Progenitor cell of endocrine pancreas (in vitro differentiated cells): ENCODE data around the gene AOX1. TPM values are rescaled to one million over a fixed set of nuclear protein-coding genes. Genes with fewer than 3 reads are reported as not detected.

ENCODE experiments used
- DNase-seq: peaks from one replicate; pipeline ENCODE4 v3.0.0; 2021; ENCODE audit warnings: low spot score; ENCODE audit not compliant: unreplicated experiment
- H3K27ac Mint-ChIP-seq: 2 replicates; pipeline ENCODE4 v1.8.0; 2021; ENCODE audit warnings: mild to moderate bottlenecking, moderate library complexity, mixed read lengths
- H3K27me3 Mint-ChIP-seq: 2 replicates; pipeline ENCODE4 v1.8.0; 2021; ENCODE audit warnings: mixed read lengths
- H3K36me3 Mint-ChIP-seq: 2 replicates; pipeline ENCODE4 v1.8.0; 2022; ENCODE audit warnings: mixed read lengths; ENCODE audit not compliant: insufficient read depth
- H3K4me1 Mint-ChIP-seq: 2 replicates; pipeline ENCODE4 v1.8.0; 2021; ENCODE audit warnings: low read depth, mixed read lengths
- H3K4me3 Mint-ChIP-seq: 2 replicates; pipeline ENCODE4 v1.8.0; 2021; ENCODE audit warnings: low read depth, mild to moderate bottlenecking, moderate library complexity, mixed read lengths
- H3K9me3 Mint-ChIP-seq: 2 replicates; pipeline ENCODE4 v1.8.0; 2021; ENCODE audit warnings: low read depth, mixed read lengths
- CTCF ChIP-seq: fragments of 200-600 bp; sonication (generic); IDR thresholded peaks from one replicate; pipeline ENCODE4 v1.5.0; 2021; ENCODE audit warnings: antibody characterized with exemption, mild to moderate bottlenecking; ENCODE audit not compliant: unreplicated experiment
- total RNA-seq: library from RNA; stranded (reverse); gene quantifications from 2 replicates; pipeline ENCODE4 v1.2.1, GENCODE V29; 2021

The AOX1 gene
- total RNA-seq, 1 donor from 2014 or later: 4.1 TPM

DNA sequence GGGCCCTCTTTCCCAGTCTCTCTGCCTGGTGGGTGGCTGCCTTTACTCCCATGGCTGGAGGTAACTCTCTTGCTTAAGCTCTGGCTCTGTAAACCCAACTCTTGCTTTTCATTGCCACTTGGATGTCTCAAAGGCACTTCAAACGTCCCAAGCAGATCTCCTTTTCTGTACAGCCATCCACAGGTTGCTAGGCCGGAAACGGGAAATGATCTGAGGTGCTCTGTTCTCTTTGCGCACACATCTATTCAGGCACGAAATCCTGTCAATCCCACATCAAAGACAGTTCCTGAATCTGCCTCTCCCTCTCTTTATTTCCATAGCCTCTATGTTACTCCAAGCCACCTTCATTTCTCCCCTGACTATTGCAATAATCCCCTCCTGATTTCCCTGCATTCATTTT is 87.4 kb downstream of the AOX1 start:
- Mint-ChIP-seq H3K27me3 (no peaks in the 10 kb centered on the region), H3K36me3 (peaks cover 1% of the 10 kb centered on the region), H3K27ac (no peak overlapping the region), H3K9me3 (no peaks in the 10 kb centered on the region), H3K4me3 (no peak overlapping the region), H3K4me1 (peaks cover 4% of the 10 kb centered on the region)
- no peak for DNase-seq
- no peak for TF ChIP-seq CTCF

DNA sequence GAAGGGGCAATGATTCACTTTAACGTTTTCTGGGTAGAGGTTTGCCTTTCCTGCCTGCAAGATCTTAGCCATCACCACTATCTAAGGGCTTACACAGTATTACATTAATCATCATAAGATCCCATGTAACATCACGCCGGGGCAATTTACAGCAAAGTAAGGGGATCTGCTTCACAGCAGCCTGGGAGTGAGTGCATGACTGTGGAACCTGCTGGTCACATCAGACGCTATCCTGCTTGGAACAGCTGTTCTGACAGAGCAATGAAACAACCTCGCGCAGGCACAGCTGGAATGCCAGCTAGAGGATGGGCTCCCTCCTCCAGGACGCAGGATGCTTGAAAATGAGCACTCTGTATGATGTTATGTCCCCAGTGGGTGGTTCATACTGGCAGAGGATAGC is 89.0 kb downstream of the AOX1 start:
- no peaks in the 10 kb centered on the region for H3K27me3 Mint-ChIP-seq
- H3K4me1 Mint-ChIP-seq: peaks cover 7% of the 10 kb centered on the region
- no peaks in the 10 kb centered on the region for H3K9me3 Mint-ChIP-seq
- no peak for DNase-seq
- no peaks in the 10 kb centered on the region for H3K36me3 Mint-ChIP-seq
- TF ChIP-seq CTCF: no peak
- no peak overlapping the region for H3K4me3 Mint-ChIP-seq
- no peak overlapping the region for H3K27ac Mint-ChIP-seq

DNA sequence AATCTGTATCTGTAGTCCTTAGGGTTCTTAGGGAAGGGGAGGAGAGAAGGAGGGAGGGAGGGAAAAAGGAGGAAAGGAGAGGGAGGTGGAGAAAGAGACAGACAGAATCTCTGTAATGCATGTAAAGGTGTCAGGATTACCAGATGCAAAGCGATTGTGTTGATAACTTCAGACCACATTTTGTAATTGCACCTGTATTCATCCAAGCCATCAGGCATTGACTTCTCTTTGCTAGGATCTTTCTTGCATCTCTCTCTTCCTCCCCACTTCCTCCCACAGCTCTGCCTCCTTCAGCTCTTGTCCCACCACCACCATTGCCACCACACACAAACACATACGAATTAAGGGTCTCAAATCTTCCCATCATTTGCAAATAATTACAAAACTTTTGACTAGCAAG is 91.4 kb downstream of the AOX1 start:
- H3K4me1 Mint-ChIP-seq: peaks cover 5% of the 10 kb centered on the region
- H3K36me3 Mint-ChIP-seq: no peaks in the 10 kb centered on the region
- H3K9me3 Mint-ChIP-seq: no peaks in the 10 kb centered on the region
- DNase-seq: no peak
- no peak for TF ChIP-seq CTCF
- H3K4me3 Mint-ChIP-seq: no peak overlapping the region
- no peak overlapping the region for H3K27ac Mint-ChIP-seq
- H3K27me3 Mint-ChIP-seq: no peaks in the 10 kb centered on the region

- Mint-ChIP-seq H3K9me3 (no peaks in the 10 kb centered on the region), H3K4me1 (peaks cover 5% of the 10 kb centered on the region)
Observed at GRCh38 chr2:200677721-200678532, 92.1 kb downstream of the AOX1 start.

DNA sequence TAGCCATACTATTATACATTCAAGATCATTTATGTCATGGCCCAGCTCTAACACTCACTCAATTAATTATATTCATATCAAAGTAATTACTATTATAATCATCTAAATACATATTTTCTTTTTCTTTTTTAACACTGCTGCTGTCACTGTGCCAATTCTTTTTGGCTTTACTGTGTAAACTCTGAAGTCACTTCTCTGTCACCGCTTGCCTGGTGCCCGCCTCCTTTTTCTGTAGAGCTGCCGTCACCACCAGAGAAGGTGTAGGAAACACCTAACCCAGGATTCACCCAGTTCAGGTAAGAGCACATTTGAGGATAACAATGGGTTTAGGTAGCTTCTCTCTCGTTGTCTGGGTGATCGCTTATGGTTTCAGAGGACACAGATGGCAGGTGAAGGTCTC is 93.3 kb downstream of the AOX1 start:
- no peaks in the 10 kb centered on the region for H3K36me3 Mint-ChIP-seq

More at GRCh38 chr2:200677721-200678532, 92.1 kb downstream of the AOX1 start:
- TF ChIP-seq CTCF: no peak
- H3K27ac Mint-ChIP-seq: no peak overlapping the region
- no peak for DNase-seq
- H3K36me3 Mint-ChIP-seq: no peaks in the 10 kb centered on the region
- no peak overlapping the region for H3K4me3 Mint-ChIP-seq
- no peaks in the 10 kb centered on the region for H3K27me3 Mint-ChIP-seq

More for the DNA sequence above, 93.3 kb downstream of the AOX1 start:
- Mint-ChIP-seq H3K27me3 (no peaks in the 10 kb centered on the region), H3K9me3 (no peaks in the 10 kb centered on the region), H3K27ac (no peak overlapping the region), H3K4me3 (no peak overlapping the region), H3K4me1 (peaks cover 5% of the 10 kb centered on the region)
- no peak for DNase-seq
- TF ChIP-seq CTCF: no peak
